Measurements from ENCODE around the gene TH.

The TH gene

DNA sequence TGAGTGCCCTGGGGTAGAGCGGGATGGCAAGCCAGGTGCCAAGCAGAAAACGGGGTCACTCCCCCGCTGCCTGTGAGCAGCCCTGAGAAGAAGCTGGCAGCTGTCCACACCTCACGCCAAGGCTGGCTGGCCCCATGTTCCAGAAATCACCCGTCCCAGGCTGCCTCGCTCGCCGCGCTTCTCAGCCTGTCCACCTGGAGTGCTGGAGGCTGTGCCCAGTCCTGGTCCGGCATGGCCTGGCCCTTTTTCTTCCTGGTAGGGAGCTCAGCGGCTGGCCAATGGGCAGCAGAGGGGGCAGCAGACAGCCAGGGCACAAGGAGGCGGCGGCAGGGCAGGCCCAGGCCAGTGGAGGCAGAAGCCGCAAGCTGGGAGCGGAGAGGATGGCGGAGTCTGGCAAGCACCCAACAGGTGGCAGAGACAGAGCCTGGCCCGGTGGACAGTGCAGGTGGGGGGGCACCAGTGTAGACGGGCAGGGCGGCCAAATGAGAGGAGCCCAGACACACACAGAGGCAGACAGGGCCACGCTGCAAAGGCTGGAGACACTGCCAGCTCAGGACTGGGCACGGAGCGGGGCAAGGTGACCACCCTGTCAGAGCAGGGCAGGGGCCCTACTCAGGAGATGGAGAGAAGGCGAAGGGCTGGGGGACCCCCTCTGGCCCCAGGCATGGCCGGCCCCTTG is 37.2 kb upstream of the TH start:
- no peak for DNase-seq

- no peak for DNase-seq
These were observed 36.4 kb upstream of the TH start for GRCh38 chr11:2207773-2208621.

DNA sequence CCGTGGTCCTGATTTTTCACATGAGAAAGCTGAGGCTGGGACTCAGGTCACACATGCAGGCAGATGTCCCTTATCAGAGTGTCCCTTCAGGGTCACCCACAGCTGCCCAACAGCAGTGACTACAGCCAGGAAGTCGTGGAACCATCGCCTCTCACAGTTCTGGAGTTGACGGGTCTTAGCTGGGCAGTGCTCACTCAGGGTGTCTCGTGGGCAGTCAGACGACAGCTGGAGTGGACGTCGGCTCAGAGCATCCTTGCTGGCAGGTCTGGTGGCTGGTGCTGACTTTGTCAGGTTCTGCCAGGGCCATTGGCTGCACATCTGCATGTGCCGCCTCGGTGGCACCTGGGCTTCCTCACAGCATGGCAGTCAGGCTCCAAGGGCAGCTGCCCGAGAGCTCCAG is 35.6 kb upstream of the TH start:
- DNase-seq = no peak

- DNase-seq = no peak
These were observed 34.5 kb upstream of the TH start for GRCh38 chr11:2205981-2206690.

DNA sequence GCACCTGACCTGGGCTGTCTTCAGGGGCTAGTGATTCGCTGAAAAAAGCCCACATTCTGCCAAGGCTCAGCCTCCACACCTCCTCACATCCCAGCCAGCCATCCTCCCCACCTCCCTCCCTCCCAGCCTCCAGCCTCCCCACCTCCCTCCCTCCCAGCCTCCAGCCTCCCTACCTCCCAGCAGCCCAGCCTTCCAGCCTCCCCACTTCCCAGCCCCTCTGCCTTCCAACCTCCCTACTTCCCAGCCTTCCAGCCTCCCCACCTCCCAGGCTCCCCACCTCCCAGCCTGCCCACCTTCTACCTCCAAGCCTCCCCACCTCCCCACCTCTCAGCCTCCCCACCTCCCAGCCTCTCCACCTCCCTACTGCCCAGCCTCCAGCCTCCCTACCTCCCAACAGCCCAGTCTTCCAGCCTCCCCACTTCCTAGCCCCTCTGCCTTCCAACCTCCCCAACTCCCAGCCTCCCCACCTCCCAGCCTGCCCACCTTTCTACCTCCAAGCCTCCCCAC is 33.7 kb upstream of the TH start:
- no peak for DNase-seq

GRCh38 chr11:2204361-2205213 is 33.0 kb upstream of the TH start:
- no peak for DNase-seq

GRCh38 chr11:2203440-2204259 is 32.0 kb upstream of the TH start:
- DNase-seq = no peak

GRCh38 chr11:2202900-2203439 is 31.4 kb upstream of the TH start:
- DNase-seq = no peak

- no peak for DNase-seq
These were observed 30.7 kb upstream of the TH start for GRCh38 chr11:2202071-2202899.

DNA sequence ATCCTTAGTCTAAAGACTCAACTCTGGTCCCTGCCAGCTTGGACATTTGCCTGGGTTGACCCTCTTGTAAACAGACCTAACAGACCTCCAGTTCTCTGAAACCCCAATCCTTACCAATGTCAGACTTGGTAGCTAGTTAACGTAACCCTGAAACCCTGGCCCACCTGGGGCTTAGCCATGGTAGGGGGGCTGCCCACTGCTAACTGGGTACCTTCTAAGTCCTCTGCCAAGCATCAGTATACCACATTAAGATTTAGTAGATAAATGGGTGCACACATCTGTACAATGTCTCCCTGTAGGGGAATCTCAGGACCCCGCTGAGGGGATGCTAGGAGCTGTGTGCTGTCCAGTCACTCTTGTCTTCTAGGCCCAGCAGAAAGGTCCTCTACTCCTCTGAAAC is 29.9 kb upstream of the TH start:
- no peak for DNase-seq

DNA sequence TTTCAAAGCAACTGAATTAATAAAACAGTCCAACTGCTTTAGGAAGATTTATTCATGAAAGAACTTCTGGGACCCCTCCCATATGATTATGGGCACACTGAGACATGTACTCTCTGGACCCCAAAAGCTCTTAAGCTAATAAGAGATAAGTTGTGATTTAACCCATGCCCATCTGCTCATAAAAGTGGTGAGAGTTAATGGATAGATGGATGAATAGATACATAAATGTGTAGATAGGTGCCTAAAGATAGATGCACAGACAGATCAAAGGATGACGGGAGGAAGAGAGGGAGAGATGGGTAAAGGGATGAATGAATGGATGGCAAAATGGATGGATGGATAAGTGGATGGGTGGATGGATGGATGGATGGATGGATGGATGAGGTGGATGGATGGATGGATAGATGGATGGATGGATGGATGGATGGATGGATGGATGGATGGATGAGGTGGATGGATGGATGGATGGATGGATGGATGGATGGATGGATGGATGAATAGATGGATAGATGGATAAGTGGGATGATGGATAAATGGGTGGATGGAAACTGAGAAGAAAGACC is 29.4 kb upstream of the TH start:
- DNase-seq = no peak

GRCh38 chr11:2200536-2200935 is 28.9 kb upstream of the TH start:
- DNase-seq = no peak

DNA sequence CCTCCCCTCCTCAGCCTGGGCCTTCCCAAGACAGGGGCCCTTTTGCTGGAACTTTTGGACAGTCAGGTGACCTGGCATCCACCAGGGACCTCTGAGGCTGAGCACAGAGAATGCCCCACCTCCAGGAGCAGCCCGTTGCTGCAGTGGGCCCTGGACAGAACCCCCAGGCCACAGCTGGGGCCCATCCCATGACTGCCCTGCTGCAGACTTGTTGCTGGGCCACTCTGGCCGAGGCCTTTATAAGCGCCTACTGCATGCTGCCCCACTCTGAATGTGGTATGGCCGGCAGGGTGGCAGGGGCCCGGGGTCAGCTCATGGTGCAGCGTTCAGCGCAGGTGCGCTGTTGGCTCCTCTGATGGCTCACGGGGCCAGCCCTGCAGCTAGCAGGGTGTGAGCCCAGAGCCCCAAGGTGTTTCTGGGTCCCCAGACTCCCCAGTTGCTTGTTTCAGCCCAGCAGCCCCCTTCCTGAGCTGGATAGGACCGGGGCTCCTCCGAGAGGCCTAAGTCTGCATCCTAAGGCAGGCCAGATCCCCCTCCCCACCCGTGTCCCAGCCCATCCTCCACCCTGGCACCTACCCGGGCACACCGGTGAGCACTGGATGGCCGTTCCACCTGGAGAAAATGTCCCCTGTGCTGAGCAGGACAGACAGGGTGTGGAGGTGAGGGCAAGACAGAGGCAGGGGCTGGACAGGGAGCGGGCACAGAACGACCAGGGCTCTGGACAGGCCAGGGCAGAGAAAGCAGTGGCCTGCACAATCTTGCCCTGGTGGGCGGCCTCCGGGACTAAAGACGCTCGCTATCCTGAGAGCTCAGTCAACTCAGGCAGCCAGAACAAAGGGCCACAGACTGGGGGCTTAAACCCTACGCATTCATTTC is 28.1 kb upstream of the TH start:
- no peak for DNase-seq

- DNase-seq = no peak
These were observed 27.2 kb upstream of the TH start for GRCh38 chr11:2198621-2199365.

GRCh38 chr11:2197771-2198520 is 26.3 kb upstream of the TH start:
- no peak for DNase-seq

DNA sequence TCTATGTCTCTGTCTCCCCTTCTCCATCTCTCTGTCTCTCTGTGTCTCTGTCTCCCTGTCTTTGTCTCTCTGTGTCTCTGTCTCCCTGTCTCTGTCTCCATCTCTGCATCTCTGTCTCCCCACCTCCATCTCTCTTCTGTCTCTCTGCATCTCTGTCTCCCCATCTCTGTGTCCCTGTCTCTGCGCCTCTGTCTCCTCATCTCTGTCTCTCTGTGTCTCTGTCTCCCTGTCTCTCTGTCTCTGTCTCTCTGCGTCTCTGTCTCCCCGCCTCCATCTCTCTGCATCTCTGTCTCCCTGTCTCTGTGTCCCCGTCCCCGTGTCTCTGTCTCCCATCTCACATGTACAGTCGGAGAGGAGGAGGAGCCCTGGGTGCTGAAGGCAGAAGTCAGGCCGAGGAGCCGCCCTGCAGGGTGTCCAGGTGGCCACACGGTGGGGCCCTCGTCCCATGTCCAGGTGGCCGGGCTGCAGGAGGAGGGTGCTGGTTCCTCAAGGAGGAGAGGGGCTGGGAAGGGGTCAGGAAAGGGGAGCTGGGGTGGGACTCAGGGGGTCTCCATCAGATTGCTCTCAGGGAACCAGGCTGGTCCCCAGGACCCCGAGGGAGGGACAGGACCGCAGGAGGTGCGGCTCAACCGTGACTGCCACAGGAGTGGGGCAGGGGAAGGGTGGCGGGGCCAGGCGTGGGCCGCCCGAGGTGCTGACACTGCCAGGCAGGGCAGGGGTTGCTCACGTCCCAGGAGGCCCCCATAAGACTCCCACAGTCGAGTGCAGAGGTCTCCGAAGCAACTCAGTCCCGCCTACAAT is 25.6 kb upstream of the TH start:
- DNase-seq = peak; percentile 52

- DNase-seq = no peak
These were observed 24.1 kb upstream of the TH start for GRCh38 chr11:2195756-2196088.

Data from central memory CD4-positive, alpha-beta T cell (primary cell).